NCI-H2196 (cell line): ENCODE data around the gene APIP.

ENCODE experiments used
- DNase-seq: peaks from one replicate; lab custom pipeline; 2025; ENCODE audit not compliant: unreplicated experiment; lab: John Stamatoyannopoulos, UW

APIP gene

DNA sequence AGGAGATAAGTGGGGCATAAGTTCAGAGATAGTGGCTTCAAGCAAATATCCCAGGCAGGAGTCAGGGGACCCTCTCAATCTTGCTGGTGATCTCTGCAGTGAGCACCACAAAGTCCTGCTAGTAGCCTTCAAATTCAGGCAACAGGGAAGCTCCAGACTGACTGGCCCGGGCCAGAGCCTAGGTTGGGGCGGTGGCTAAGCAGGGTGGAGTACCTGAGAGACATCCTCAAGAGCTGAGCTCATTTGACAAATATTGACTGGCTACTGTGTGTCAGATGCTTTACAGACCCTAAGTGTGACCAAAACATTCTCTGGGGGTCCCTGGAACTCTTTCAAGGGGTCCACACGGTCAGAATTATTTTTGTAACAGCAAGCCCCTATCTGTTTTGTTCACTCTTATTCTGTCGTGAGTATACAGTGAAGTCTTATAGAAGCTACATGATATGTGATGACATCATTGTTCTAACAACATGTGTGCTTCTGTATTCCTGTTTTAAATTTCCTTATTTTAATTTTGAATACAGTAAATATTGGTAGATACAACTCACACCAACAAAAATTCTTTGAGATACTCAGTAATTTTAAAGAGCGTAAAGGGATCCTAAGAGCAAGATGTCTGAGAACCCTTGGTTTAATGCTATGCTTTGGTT lies 71.6 kb downstream of the APIP start:
- DNase-seq: no peak

DNA sequence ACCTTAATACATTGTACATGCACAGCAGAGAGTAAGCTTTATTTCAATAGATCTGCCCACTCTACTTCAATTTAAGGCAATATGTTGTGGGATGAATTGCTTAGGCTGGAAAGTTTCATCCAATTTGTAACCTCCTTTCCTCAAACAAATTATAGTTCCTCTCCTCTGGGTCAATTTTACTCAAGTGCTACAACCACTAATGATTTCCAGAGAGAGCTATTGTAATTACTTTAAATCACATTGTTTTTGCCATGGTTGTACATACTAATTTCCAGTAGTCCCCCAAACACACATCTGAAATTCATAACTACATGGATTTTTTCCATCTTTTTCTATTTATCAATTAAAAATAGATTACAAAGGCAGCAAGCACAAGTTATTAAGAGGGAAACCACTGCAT lies 72.9 kb downstream of the APIP start:
- DNase-seq: no peak

DNA sequence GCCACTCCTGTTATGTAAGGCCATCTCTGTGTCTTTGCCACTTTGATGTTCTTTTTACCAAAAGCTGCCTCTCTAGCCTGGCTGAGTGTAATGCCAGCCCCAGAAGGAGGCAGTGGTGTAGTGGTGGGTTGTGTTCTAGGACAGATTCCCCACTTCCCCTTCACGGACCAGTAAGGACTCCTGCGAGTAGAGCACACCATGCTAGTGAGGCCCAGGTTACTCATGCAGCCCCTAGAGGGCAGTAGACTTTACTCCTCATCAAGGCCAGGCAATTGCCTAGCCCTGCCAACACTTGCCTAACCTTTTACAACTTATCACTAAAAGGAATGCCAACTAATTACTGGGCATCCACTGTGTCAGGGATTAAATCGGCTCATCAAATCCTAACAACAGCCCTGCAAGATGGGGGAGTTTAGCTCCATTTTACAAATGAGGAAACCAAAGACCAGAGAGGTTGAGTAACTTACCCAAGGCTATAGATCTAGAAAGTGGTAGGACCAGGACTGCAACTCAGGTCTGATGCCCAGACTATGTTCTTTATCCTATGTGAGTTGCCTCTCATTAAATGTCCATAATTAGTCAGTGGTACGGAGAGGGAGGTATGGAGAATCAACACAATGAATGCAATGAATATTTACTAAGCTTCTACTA lies 75.3 kb downstream of the APIP start:
- no peak for DNase-seq

DNA sequence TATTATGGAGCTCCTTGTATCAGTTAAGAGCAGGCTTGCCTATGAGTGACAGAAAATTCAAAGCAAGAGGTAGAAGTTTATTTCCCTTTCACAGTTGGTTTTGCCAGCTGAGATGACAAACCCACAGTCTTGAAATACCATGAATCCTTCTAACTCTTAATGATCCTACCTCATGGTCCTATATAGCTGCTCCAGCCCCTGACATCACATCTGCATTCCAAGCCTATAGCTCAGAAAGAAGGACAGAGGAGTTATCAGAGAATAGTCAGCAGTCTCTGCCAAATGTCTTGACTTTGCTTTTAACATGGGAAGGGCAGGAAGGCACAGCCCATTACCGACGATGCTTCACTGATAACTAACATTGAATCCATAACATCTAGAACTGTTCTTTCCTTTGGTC lies 76.2 kb downstream of the APIP start:
- DNase-seq: no peak

DNA sequence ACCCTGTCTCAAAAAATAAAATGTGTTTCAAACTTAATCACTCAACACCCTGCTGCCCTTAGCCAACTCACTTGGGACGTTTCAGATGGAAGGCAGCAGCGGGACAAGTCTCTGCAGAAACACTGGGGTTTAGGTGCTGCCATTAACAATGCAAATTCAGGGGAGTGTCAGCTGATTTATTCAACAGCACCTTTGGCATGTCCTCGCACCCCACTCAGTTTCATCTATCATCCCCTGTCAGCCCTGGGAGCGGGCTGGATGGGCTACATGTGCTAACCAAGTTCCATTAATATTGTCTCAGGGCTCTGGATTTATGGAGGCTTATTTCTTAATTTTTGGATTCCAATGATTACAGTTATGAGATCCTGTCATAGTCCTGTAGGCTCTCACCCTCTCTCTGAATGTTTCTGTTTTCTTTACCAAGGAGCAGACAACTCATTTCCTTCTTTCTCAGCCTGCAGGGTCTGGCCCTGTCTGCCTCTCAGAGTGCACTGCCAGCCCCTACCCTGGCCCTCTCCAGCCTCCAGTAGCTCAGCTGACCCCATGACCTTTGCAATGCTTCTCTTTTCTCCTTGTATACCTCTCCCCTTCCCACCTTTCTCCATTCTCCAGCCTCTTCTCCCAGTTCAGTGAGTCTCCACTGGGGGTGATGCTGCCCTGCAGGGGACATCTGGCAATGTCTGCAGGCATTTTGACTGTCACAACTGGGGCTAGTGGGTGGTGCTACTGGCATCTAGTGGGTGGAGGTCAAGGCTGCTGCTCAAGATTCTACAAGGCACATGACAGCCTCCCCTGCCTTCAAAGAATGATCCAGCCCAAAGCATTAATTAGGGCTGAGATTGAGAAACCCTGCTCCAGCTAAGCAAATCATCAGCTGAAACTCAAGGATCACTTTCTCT lies 79.0 kb downstream of the APIP start:
- DNase-seq: no peak

DNA sequence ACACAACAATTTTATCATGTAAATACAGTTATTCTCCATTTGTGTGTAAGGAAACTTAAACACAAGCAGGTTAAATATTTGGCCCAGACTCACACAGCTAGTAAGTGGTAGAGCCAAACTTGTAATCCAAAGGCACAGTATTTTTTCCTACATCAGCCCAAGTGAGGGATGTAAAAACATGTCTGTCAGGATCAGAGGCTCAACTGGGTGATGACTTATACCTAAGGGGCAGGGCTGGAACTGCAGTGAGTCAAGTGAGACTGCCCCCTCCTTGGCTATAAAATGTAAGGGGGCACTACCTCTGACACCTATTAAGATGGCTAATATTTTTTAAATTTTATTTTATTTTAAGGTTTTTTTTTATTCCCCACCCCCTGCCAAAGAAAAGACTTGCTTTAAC lies 82.6 kb downstream of the APIP start:
- no peak for DNase-seq
